SK-N-MC (cell line): Measurements from ENCODE around the gene PCDH15.

ENCODE experiments used
- EZH2 ChIP-seq: fragments of 200-600 bp; sonication (generic); IDR thresholded peaks from one replicate; pipeline ENCODE4 v1.6.1; 2017; ENCODE audit warnings: antibody characterized with exemption
- POLR2AphosphoS5 ChIP-seq: IDR thresholded peaks from 2 replicates; pipeline ENCODE4 v1.6.1; 2012; ENCODE audit warnings: mild to moderate bottlenecking, low read depth, low read length, borderline replicate concordance

GRCh38 chr10:54620352-54620751, 180.7 kb downstream of the PCDH15 start:
- TF ChIP-seq EZH2 (no peak), POLR2AphosphoS5 (no peak)
